Epithelial cell of esophagus (primary cell): ENCODE data around the gene LRRC1.

Source experiments
- DNase-seq: peaks from one replicate; pipeline ENCODE4 v3.0.0; 2010; ENCODE audit warnings: low read depth
- H3K4me3 ChIP-seq: 2 replicates; pipeline ENCODE4 v1.5.1; 2011; ENCODE audit warnings: mild to moderate bottlenecking, low read length, control low read depth
- TF ChIP-seq, protein P1 (sequence below): IDR thresholded peaks from 2 replicates; pipeline ENCODE4 v1.5.1; 2011; ENCODE audit warnings: low read depth, mild to moderate bottlenecking, low read length, control low read depth, inconsistent platforms; ENCODE audit not compliant: insufficient read depth; ENCODE audit errors: missing control alignments

LRRC1 gene

DNA sequence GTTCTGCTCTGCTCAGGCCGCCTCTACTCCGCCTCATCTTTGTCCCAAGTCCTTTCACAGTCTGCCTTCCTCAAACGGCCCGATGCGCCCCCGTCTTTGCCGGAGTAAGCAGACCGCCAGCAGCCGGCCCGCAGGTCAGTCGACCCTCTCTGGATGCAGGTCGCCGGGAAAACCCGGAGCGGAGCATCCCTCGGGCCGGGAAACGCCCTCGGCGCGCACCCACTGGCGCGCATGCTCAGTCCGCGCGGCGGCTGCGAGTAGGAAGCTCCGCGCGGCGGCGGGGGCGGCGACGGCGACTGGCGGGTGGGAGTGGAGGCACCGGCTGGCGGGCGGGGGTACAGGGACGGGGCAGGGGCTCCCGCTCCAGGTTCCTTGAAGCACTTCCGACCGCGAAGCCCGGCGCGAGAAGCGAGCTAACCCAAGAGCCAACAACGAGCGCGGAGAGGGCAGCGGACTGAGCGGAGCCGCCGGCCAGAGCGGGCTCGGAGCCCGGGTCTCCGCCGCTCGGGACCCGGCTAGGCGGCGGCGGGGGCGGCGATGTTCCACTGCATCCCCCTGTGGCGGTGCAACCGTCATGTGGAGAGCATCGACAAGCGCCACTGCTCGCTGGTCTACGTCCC is at the start of gene LRRC1:
TSS of gene LRRC1 (plus strand) at position 286 of the 620 bp plus-strand sequence. CDS start at position 538, 252 bp downstream.
- DNase-seq, result peak; percentile 94
- peak within 1 kb of the TSS; percentile 86 for H3K4me3 ChIP-seq
- TF ChIP-seq, protein P1, sequence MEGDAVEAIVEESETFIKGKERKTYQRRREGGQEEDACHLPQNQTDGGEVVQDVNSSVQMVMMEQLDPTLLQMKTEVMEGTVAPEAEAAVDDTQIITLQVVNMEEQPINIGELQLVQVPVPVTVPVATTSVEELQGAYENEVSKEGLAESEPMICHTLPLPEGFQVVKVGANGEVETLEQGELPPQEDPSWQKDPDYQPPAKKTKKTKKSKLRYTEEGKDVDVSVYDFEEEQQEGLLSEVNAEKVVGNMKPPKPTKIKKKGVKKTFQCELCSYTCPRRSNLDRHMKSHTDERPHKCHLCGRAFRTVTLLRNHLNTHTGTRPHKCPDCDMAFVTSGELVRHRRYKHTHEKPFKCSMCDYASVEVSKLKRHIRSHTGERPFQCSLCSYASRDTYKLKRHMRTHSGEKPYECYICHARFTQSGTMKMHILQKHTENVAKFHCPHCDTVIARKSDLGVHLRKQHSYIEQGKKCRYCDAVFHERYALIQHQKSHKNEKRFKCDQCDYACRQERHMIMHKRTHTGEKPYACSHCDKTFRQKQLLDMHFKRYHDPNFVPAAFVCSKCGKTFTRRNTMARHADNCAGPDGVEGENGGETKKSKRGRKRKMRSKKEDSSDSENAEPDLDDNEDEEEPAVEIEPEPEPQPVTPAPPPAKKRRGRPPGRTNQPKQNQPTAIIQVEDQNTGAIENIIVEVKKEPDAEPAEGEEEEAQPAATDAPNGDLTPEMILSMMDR, result no peak

DNA sequence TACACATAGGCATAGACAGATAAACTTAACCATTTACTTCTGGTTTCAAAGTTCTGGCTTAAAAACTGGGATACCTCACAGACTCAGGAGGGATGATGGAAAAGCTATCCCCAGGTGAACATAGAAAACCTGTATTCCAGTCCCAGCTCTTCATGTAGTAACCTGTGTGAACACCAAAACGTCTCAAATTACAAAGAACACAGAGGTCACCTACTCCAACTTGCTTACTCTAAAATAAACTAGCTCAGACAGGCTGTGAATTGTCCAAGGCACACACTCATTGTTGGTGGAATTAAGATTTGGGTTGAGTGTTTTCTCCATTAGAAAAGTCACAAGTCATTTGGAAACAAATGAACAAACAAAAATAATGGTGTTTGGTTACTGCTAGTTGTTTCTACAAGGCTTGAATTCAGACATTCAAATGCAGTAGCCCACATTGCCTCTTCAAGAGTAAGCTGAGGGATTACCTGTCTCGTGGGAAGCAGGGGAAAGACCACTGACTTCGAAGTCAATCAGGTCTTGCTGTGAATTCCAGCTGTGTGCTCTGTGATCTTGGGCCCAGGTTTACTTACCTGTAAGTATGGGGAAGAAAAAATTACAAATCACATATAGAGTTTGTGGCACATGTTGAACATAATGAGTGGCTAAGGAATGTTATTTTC is 48.2 kb upstream of the LRRC1 start:
- no peak overlapping the region for H3K4me3 ChIP-seq
- TF ChIP-seq, protein P1, result no peak
- DNase-seq, result peak; percentile 96

DNA sequence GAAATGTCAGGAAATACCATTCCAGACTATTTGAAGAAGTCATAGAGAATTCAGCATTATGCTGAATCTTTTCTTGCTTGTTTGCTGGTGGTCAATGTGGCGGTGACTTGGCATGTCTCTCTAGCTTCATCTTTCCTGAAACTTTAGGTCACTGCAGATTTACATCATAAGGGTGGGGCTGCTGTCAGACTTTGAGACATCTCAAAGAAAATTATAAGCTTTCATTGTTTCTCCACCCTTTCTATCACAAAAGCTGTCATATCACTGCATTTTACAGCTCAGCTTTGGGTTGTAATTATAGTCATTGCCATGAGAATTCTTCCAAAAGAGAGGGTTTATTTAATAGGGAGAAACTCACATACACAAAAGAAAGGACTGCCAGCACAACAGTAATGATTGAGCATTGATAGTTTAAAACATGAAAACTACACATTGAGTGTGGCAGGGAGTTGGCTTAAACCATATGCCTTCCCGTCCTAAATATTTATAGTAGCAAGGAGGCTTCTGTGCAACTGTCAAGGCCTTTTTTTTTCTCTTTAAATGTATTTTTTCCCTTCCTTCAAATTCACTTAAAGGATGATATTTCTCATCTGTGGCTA is 44.7 kb upstream of the LRRC1 start:
- TF ChIP-seq, protein P1, result no peak
- no peak overlapping the region for H3K4me3 ChIP-seq
- no peak for DNase-seq

DNA sequence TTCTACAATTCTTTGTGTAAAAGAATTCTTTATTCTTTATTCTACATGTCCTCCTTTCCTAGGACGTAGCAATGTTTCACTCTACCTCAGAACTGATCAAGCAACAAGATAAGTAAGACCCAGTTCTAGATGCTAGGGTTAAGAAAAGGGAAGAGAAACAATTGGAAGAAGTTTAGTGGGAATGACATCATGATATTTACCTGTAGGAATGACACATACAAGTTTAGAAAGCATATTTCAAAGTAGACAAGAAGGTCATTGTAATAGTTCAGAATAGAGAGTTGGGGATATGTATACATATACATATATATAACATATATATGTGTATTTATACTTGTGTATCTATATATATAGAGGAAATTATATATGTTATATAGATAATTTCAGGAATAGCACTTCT is 43.4 kb upstream of the LRRC1 start:
- TF ChIP-seq, protein P1, result no peak
- no peak overlapping the region for H3K4me3 ChIP-seq
- no peak for DNase-seq

DNA sequence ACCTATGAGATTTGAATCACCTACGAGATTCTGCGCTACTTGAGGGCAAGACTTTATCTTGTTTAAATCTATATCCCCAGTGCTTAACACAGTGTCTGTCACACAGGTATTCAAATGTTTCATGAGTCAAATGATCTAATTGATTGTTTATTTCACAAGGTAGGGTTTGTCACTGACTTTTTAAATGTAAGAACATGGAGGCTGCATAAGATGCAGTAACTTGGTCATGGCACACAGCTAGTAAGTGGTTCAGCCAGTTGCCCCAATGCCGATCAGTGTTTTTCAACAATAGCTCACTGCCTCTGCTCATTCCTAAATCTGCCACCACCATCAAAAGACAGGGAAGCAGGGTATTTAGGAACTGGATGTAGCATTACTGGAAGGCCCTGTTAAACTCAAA is 42.4 kb upstream of the LRRC1 start:
- H3K4me3 ChIP-seq, result no peak overlapping the region
- TF ChIP-seq, protein P1, result no peak
- DNase-seq, result peak; percentile 58

DNA sequence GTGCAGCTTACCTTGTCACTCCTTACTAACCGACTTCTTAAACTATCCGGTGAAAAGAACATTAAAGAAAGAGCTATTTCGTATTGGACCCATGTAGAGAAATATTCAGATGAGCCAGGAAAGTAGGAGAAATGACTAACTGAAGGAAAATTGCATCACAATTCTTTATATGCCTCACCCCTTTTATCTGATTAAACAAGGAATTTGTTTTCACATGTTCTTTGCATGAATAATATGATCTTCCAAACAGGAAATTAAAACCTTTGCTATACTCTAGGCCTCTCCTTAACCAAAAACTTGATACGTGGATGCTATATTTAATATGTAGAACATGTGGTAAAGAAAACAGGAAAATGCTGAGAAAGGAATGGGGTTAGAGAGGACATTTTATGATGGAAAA is 41.9 kb upstream of the LRRC1 start:
- TF ChIP-seq, protein P1, result no peak
- peak; percentile 80 for DNase-seq
- no peak overlapping the region for H3K4me3 ChIP-seq
